GM21528 (cell line): ENCODE results near the gene DHRS4L2.

Experiments
- ATAC-seq: cut with Tn5 transposase; IDR thresholded peaks from one replicate; pipeline ENCODE4 v1.9.1; 2021; ENCODE audit warnings: mild to moderate bottlenecking, moderate library complexity; ENCODE audit not compliant: unreplicated experiment, low FRiP score

Gene DHRS4L2

DNA sequence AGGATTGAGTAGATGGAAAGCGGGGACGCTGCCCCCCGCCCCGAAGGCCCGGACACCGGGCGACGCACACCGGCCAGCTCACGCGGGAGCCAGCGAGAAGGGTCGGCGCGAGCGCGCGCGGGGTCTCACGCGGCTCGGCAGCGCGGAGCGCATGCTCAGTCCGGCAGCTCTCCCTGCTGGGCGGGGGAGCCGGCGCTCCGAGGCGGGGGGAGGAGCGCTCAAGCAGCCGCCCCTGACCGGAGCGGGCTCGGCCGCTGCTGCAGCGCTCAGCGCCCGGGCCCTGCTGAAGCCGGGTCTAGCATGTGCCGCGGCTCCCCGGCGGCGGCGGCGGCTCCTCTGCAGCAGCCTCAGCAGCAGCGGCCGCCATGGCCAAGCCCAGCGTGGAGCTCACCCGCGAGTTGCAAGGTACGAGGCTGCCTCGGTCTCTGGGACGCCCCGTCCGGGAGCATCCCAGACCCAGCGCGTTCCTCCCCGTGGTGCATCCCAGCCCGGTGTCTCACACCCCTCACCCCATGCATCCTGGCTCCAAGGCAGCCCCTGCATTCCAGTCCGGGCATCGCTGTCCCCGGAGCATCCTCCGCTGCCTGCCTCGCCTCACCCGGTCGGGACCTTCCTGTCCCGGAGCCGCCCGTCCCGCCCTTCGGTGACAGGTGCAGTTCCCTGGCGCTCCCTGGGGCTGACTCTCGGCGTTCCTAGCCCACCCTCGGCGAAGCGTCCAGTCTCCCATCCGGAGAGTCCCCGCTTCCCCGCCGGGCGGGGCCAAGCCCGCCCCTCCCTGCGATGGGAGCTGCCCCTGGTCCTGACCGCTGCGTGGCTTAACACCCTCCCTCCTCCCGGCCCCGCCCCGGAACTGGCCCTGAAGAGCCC is 63.3 kb downstream of the DHRS4L2 start, which contains the start of gene CARMIL3:
TSS of gene CARMIL3 (plus strand) at position 221 of the 867 bp plus-strand sequence. CDS start at position 366, 145 bp downstream.
- ATAC-seq: peak; percentile 75

DNA sequence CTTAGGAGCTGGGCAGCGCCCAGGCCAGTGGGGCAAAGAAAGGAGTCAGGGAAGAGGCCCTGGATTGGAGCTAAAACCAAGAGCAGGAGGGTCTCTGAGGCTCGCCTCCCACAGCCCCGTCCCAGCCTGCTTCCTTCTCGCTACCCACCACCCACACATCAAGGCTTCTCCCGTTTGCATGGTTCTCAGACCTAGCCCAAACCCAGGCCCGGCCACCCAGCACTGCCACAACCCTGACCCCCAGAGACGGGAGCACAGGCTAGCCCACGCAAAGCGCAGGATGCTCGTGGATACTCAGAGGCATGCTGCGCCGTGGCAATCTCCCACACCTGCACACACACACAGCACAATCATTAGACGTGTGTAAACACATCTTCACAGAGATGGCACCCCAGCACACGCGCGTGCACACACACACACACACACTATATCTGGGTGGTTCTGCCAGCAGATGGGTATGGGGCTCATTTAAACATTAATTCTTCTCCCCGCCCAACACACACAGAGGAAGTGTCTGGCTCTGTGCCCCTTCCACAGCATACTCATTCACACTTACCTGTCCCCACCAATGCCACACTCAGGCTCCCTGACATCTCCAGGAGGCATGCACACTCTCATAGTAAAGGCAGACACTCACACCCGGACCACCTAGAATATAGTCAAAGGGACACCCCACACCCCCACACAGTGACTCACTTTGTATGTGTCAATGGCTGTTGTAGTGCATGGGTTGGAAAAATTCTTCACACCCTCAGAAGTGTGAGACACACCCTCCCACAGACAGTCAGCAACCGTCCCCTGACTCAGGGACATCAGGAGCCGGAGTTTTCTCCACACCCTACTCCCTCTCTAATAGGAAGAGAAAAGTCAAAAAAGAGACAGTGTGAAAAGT is 64.2 kb downstream of the DHRS4L2 start:
- ATAC-seq: no peak

DNA sequence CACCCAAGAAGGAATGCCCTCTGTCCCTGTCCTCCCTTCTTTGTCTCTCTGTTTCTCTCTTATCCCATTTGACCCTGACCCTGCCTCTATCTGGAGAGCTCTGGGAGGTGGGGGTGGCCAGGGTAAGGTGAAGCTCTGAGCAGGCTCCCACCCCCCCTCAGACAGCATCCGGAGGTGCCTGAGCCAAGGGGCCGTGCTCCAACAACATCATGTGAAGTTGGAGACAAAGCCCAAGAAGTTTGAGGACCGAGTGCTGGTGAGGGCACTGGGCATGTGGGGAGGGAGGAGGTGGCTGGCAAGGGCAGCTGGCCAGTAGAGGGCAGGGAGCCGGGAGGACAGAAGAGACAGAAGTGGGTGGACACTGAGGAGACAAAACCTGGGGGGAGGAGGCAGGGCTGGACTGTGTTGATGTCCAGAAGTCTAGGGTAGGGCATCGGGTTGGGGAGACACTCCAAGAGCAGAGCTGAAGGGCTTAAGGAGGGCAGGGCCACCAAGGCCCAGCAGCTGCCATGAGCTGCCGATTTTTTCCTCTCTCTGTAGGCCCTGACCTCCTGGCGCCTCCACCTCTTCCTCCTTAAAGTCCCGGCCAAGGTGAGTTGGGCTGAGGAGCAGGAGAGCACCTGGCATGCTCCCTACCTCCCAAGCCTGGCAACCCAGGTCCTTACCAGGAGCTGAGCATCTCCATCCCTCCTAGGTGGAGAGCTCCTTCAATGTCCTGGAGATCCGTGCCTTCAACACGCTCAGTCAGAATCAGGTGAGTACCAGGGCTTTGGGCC is 65.0 kb downstream of the DHRS4L2 start:
- ATAC-seq: no peak

DNA sequence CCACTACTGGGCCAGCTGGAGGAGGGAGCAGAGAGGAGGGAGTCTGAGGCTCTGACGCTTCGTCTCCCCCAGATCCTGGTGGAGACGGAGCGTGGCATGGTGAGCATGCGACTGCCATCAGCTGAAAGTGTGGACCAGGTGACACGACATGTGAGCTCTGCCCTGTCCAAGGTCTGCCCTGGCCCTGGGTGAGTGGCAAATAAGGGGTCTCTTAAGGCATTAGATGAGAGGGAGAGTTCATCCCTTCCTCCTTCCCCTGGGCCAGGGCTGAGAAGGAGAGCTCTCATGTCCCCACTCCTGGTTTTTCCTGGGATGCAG is 65.6 kb downstream of the DHRS4L2 start:
- no peak for ATAC-seq

DNA sequence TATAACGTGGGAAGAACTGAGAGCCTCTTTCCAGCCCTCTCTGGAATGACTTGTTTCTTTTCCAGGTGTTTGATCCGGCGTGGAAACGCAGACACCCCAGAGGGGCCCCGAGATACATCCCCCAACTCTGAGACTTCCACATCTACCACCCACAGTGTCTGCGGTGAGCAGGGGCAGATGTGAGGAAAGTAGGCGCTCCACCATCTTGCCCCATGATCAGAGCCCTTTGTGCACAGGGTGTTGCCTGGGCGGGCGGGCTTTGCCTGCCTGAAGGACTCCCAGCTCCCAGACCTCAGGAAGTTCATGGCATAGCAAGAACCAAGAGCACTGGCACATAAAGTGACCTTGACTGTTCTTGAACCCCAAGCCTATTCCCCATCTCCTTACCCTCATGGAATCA is 65.9 kb downstream of the DHRS4L2 start:
- no peak for ATAC-seq
